TTC549 (cell line): ENCODE results near the gene MPIG6B.
A peak's percentile ranks its signal among the peaks of the same experiment; 100 is the strongest.

Source experiments
- FAIRE-seq: peaks from 2 replicates; lab custom pipeline; 2012; peaks lifted over from hg19 to GRCh38; lab: Jason Lieb, UNC

MPIG6B gene

DNA sequence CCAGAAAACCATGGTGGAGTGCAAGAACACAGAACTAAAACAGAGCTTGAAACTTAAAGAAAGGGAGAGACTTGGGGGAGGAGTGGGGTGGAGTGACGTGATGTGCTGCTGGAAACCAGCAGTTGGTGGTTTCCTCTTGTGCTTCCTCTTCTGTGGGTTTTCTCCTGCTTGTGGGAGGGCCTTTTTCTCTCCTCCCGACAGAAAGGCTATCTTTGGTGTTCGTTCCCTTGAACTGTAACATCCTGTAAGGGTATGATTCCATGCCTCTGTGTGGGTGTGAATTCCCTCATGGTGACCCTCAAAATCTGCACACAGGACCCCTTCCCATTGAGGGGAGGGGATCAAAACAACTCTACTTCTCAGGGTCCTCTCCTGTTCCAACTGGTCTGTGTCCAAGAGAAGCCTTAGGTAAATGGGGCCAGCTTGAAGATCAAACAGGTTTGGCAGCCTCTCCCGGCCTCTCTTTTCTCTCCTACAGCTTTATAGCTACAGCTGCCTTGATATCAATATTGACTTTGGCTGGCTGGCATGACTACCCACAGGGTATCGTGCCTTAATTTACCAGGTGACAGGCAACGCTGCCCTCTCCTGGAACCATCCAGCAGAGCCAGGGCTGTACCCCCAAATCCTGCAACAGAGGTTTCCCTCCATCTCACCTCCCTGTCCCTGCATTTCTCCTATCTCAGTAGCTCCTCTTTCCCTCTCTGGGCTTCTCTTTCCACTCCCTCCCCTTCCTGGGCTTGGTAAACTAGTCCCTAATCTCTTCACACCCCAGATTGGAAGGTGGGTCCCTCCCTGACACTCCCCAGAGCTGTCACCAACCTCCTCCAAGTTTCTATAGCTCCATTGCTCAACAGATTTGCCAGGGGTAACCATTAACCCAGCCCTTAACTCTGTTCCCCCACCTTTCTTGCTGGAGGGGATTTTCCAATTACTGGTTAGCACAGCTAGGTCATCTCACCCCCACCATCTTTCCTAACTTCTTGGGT lies 15.1 kb downstream of the MPIG6B start:
- peak; percentile 31 for FAIRE-seq

DNA sequence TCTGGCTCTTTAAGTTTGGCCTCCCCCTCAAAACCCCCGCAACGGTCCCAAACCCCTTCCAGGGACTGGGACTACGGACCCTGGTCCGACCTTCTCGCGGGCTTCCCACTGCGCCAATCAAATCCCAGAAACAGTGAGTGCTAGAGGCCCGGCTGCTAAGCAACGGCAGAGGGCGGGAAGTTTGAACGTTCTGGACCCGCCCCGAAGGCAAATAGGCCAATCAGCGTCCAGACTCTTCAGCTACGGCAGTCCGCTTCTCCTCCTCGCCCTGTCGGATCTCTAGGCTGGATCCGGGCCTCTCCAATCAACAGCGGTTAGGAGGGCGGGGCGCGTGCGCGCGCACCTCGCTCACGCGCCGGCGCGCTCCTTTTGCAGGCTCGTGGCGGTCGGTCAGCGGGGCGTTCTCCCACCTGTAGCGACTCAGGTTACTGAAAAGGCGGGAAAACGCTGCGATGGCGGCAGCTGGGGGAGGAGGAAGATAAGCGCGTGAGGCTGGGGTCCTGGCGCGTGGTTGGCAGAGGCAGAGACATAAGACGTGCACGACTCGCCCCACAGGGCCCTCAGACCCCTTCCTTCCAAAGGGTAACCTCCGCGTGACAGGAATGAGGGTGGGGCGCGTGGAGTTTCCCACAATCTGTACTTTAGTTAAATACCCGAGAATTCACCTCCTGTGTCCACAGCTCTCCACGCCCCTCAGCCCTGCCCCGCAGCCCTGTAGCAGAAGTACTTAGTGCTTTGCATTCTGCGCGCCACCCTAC lies 16.6 kb downstream of the MPIG6B start, which contains the start of gene MSH5:
TSS of gene MSH5 (plus strand) at position 367 of the 758 bp plus-strand sequence. CDS start 462 bp downstream, outside the sequence.
- FAIRE-seq: peak; percentile 91

DNA sequence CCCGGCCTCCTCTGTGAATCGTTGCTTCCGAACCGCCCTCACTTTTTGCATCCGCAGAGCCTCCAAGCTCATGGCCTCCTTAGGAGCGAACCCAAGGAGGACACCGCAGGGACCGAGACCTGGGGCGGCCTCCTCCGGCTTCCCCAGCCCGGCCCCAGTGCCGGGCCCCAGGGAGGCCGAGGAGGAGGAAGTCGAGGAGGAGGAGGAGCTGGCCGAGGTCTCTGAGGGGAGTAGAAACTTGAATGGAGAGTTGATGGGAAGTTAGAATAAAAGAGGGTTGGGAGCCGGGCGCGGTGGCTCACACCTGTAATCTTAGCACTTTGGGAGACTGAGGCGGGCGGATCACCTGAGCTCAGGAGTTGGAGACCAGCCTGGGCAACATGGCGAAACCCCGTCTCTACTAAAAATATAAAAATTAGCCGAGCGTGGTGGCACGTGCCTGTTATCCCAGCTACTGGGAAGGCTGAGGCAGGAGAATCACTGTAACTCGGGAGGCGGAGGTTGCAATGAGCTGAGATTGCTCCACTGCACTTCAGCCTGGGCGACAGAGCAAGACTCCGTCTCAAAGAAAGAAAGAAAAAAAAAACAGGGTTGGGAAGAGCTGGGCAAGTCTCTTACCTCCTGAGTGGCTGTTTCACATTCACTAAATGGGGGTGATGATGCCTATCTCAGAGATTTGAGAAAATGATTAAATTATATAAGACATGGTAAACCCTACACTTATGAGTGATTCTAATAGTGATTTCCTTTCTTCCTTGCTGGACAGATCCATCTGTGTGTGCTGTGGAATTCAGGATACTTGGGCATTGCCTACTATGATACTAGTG lies 17.4 kb downstream of the MPIG6B start:
- FAIRE-seq: no peak

DNA sequence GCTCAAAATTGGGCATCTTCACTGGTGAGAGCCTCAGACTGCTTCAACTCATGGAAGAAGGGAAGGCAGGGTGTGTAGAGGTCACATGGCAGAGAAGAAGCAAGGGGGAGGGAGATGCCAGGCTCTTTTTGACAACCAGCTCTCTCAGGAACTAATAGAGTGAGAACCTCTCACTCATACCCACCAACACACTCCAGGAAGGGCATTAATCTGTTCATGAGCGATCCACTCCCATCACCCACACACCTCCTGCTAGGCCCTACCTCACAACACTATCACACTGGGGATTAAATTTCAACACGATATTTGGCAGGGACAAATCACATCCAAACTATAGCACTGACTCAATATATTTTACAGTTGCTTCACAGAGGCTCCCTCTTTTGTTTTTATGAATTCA lies 18.6 kb downstream of the MPIG6B start:
- FAIRE-seq: no peak

DNA sequence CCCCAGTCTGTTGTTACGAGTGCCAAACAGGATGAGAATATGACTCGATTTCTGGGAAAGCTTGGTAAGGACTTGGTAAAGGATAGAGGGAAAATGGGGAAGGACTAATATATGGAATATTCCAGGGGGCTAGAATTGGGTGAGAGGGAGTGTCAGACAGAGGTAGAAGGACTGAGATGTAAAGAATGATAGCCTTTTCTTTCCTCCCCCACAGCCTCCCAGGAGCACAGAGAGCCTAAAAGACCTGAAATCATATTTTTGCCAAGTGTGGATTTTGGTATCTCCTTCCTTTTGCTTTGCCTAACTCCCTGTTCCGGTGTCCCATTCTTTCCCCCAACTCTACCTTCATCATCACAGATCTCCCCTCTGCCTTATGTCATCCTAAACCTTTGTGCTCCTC lies 19.7 kb downstream of the MPIG6B start:
- no peak for FAIRE-seq

DNA sequence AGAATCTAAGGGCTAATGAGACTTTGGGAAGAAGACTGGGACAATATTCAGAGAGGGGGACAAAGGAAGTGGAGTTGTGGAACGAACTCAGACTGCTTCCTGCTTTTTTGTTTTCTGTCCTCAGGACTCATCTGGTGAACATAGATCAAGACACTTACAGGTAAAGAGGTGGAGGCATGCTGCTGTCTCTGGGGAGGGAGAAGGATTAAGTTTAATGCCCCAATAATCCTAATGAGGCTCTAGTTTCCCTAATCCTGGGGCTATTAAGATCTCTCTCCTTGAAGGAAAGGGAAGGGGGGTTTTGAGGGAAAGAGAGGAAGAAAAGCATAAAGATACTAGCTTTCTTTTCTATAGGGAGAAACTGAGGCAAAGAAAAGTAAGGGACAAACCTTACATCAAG lies 21.2 kb downstream of the MPIG6B start:
- FAIRE-seq: no peak

DNA sequence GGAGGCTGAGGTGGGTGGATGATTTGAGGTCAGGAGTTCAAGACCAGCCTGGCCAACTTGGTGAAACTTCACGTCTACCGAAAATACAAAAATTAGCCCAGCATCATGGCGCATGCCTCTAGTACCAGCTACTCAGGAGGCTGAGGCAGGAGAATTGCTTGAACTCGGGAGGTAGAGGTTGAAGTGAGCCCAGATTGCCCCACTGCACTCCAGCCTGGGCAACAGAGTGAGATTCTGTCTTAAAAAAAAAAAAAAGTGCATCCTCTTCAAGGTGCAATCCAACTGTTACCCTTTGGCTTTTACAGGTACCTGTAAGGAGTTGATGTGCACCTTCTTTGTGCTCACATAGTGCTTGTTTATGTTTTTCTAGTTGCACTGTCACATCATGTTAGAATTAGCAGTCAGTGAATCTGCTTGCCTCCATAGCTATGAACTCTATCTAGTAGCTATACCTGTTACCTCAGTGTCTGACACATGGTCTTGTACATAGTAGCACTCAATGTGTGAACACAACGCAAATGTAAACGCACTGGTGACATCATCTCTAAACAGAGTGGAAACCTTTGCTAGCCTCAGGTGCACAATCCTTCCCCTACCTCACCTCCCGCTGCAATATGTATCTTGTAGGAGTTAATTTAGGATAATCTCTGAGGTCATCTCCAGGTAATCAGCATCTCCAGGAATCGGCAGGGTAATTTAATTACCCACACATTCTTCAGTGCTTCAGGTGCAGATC lies 26.3 kb downstream of the MPIG6B start:
- no peak for FAIRE-seq

DNA sequence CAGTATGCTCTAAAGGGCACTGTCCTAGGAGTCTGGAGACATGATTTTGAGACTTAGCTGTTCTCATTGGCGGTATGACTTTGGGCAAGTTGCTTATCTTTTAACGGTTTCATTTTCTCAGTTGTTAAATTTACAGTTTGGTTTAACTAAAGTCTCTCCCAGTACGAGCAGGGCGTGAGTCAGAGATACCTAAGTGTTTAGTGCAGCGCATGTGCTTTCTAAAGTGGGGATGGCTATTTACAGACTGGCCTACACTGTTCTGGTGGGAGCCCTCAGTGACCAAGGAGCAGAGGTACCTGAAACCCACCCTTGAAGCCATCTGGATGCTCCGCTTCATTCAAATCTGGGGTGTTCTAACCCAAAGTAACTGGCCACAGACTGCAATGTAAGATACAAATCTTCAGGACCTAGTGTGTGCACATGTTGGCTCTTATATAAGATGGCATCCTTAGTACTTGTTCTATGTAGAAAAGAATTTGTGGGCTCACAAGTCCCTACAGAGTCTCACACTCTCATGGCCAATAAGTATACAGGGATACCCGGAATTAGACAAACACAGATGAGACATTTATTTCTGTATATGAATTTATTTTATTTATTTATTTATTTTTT lies 27.3 kb downstream of the MPIG6B start:
- no peak for FAIRE-seq

DNA sequence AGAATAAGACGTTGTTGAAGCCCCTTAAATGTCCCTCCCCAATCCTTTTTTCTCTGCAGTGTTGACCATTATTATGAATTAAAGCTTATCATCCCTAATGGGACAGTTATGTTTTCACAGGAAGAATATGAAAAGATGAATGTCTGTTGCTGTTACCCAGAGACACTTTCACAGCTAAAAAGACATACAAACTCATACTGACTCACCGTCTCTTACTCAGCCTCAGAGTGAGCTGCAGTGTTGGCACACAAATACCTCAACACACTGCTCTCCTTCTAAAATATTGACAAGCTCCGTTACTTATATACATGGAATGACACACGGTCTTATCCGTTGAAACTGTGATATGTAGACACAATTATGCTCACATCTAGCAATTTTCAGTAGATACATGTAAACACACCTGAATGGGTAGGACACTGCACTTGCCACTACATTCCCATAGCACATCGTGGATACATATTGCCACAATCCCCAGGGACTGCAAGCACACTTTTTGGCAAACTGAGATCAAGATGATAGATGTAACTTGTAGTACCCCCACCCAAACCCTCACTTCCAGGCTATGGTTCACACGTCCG lies 29.7 kb downstream of the MPIG6B start:
- FAIRE-seq: no peak

DNA sequence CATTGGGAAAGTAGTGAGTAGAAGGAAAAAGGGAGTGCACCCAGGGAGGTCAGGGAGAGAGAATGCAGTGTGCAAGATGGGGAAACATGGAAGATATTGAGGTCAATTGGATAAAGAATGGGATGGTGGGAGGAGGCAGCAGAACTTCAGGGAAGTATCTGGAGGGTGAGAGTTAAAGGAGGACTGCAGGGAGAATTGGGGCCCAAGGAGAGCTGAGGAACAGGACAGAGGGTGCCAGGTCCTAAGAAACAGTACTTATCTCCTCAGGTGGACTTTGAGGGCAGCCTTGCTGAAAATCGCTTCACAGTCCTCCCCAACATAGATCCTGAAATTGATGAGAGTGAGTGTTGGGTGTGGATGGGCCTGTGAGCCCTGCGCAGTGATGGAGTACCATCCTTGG lies 35.1 kb downstream of the MPIG6B start:
- no peak for FAIRE-seq

DNA sequence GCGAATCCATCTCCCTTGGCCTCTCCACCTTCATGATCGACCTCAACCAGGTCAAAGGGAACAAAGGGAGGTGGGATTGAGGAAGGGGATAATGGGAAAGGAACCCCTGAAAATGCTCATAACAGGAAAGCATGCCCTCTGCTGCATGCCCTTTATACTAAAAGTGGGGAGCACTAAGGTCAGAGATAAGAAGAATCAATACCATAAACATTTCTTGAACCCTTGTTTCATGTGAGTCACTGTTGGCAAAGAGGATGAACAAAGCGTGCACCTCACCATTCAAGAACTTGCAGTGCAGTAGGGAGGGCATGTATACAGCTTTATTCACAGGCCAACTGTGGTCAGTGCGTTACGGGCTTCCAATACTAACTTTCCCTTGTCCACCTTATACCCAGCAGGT lies 37.6 kb downstream of the MPIG6B start:
- no peak for FAIRE-seq

DNA sequence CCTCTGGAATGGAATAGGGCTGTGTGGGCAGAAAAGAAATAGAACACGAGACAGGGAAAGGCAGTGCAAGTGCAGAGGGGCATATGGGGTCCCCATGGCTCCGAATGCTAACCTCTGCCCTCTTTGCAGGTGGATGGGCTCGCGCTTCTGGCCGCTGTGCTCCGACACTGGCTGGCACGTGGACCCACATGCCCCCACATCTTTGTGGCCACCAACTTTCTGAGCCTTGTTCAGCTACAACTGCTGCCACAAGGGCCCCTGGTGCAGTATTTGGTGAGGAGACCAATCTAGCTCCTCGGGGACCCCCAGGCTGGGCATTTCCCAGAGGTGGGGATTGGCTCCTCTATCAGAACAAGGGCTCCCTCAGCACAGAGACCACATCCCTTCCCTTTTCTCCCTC lies 38.2 kb downstream of the MPIG6B start:
- FAIRE-seq: no peak

DNA sequence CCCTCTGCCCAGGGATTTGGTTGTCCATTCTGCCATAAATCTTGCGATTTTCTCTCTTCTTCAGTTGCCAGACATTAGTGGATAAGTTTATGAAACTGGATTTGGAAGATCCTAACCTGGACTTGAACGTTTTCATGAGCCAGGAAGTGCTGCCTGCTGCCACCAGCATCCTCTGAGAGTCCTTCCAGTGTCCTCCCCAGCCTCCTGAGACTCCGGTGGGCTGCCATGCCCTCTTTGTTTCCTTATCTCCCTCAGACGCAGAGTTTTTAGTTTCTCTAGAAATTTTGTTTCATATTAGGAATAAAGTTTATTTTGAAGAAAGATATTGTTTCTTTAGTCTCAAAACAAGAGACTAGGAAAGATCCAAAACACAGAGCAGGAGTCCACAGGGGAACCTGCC lies 39.2 kb downstream of the MPIG6B start, which contains the start of gene SAPCD1:
TSS of gene SAPCD1 (plus strand) at position 301 of the 400 bp plus-strand sequence. CDS start 399 bp downstream, outside the sequence.
- FAIRE-seq: no peak

DNA sequence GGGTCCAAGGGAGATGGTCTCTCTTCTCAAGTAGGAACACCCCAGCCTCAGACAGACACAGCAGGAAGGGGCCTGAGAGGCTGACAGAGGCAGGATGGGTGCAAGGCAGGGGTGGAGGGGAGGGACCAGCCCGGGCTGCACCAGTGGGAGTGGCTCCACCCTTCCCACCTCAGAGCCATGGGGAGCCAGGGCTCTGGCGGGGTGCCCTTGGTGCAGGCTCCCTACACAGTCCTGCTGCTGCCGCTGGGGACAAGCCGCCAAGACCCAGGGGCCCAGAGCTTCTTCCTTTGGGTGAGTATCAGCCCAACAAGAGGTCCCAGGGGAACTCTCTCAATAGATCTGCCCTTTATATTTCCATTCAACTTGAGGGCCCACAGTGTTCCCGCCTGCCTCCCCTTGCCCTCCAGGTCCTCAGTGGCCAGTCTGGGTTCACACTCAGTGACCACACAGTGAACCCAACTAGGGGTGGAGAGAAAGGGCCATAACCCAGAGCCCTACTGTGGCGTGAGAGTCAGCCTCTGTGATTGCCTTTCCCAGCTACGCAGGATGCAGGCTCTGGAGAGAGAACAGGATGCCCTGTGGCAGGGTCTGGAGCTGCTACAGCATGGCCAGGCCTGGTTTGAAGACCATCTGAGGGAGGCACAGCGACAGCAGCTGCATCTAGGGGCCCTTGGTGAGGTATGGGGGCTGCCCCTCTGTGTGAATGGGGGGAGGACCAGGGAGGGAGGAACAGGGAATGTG lies 39.9 kb downstream of the MPIG6B start:
- FAIRE-seq: no peak

DNA sequence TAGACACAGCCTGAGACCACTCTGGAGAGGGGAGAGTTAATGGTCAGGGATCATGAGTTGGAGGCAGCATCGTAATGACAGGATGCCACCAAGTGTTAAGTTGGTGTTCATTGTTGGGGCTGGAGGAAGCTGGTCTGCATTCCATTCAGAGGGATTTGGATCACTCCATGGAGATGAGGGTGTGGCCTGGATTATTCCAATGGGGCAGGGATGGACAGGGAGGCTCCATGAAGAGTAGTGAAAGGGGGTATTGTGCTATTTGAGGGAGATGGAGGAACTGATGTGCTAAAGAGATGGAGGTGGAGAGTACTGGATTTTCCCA lies 40.4 kb downstream of the MPIG6B start:
- FAIRE-seq: no peak

DNA sequence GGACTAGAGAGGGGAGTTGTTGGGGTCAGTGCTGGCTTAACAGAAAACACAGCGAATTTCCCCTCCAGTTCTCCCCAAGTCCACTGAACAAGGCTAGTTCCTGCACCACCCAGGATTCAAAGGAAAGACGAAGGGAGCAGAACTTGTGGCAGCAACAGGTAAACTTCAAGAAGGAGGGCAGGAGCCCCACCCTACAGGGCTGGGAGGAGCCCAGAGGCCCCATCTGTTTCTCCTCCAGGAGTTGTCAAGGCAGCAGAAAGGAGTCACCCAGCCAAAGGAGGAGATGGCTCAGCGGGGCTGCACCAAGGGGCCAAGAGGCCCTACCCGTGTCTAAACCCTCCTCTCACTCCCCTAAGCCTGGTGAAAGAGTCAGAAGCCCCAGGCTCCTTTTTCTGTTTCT lies 41.0 kb downstream of the MPIG6B start:
- FAIRE-seq: no peak

DNA sequence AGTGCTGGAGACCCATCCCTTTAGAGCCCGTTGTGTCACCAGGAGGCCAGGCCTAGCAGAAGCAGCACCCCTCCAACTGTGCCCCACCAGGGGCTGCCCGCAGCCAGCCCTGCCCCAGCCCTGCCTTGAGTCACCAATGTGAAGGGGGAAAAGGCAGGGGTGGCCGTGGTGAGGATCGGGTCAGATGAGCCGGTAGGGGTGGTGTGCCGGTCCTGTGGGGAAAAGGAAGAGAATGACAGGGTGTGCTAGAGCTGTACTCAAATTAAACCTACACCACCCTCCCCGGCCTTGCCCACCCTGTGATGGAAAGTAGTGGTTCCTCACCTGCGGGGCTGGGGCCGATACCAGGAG lies 42.4 kb downstream of the MPIG6B start:
- FAIRE-seq: no peak

DNA sequence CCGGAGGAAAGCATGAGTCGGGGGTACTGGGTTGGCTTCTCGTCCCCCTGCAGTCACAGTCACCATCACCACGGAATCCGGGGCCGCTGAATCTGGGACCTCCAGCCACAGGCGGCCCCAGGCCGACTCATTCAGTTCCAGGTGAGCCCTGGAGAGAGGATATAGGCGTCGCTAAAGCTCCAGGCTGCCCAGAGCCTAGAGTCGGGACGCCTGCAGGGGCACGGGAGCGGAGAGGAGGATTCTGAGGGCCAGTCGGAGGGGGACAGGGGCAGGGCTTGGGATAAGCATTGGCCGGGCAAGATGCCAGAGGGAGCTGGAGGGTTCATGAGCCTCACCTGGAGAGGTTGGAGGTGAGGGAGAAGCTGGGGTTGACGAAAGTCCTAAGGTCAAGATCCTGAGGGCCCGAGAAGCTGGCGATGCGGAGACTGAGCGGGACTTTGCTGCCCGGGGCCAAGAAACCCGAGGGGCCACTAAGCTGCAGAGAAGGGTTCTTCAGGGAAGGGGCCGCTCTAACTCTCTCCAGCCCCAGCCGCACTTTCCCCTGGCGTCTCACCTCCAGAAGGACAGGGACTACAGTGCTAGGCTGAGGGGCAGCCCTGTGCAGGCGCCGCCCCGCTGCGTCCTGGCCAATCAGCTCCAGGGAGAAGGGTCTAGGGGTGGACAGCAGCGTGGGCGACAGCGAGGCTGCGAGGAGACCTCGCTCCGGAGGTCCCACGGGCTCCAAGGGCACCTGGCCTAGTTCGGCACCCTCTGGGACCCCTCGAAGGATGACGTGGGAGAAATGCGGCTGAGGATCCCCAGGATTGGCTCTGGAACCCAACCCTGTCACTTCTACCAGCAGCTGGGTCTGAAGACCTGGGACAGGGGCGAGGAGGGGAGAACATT lies 43.0 kb downstream of the MPIG6B start:
- no peak for FAIRE-seq

DNA sequence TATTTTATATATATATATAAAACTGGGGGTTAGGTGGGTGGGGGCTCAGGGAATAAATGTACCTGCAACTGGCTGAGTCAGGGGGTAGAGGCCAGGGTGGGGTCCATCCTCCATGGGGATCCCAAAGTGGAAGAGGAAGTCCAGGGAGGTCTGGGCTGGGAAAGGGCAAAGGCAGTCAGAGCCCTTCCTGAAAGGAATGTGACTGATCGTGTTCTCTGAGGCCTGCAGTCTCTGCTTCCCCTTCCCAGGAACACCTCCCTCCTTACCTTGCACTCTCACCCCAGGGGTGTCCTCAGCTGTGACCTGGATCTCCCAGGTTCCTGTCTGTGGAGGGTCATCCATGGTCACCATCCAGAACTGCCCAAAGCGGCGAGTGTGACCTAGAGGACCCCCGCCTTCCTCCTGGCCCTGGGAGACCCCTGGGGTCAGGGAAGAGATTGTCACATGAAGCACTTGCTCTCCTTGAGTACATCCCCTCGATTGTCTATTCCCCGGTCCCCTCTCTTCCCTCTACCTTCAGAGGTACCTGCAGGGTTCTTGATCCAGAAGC lies 44.0 kb downstream of the MPIG6B start:
- no peak for FAIRE-seq
